NCI-H460 (cell line): ENCODE data around the gene CDADC1. TPM values are rescaled to one million over a fixed set of nuclear protein-coding genes. Genes with fewer than 3 reads are reported as not detected.

Experiments used
- DNase-seq: peaks from one replicate; pipeline ENCODE4 v3.0.0-alpha.2; 2016; ENCODE audit warnings: low read depth; ENCODE audit errors: extremely low read depth
- total RNA-seq: library from RNA; depleted of rRNA; stranded (reverse); fragments of >200 nt; shearing (Covaris generic); gene quantifications from 2 replicates; pipeline ENCODE4 v1.2.3, GENCODE V29; 2014

Gene CDADC1
- total RNA-seq, 1 experiment from 2014 or later, result 9.4 TPM

GRCh38 chr13:49235856-49236431, 11.8 kb upstream of the CDADC1 start:
- no peak for DNase-seq

GRCh38 chr13:49238621-49239020, 9.1 kb upstream of the CDADC1 start:
- DNase-seq, result no peak

GRCh38 chr13:49240017-49240416, 7.7 kb upstream of the CDADC1 start:
- no peak for DNase-seq

- DNase-seq, result no peak
These were observed 6.4 kb upstream of the CDADC1 start for GRCh38 chr13:49241296-49241695.

- DNase-seq, result no peak
These were observed 2.6 kb upstream of the CDADC1 start for GRCh38 chr13:49245101-49245500.

GRCh38 chr13:49246850-49247642, 679 bp upstream of the CDADC1 start:
- no peak for DNase-seq

- no peak for DNase-seq
These were observed 887 bp downstream of the CDADC1 start for GRCh38 chr13:49248622-49249002.

GRCh38 chr13:49251326-49251725, 3.6 kb downstream of the CDADC1 start:
- DNase-seq, result no peak

- DNase-seq, result no peak
These were observed 5.6 kb downstream of the CDADC1 start for GRCh38 chr13:49253310-49253709.

- no peak for DNase-seq
These were observed 6.3 kb downstream of the CDADC1 start for GRCh38 chr13:49254007-49254406.

- no peak for DNase-seq
These were observed 9.1 kb downstream of the CDADC1 start for GRCh38 chr13:49256841-49257240.

- DNase-seq, result no peak
These were observed 10.5 kb downstream of the CDADC1 start for GRCh38 chr13:49258089-49258796.

- no peak for DNase-seq
These were observed 11.9 kb downstream of the CDADC1 start for GRCh38 chr13:49259586-49259985.

- no peak for DNase-seq
These were observed 14.9 kb downstream of the CDADC1 start for GRCh38 chr13:49262634-49263033.

GRCh38 chr13:49265822-49266221, 18.1 kb downstream of the CDADC1 start:
- no peak for DNase-seq

GRCh38 chr13:49271264-49271663, 23.5 kb downstream of the CDADC1 start:
- DNase-seq, result no peak

GRCh38 chr13:49272296-49272695, 24.6 kb downstream of the CDADC1 start:
- DNase-seq, result no peak

GRCh38 chr13:49278211-49278610, 30.5 kb downstream of the CDADC1 start:
- no peak for DNase-seq

- DNase-seq, result no peak
These were observed 31.4 kb downstream of the CDADC1 start for GRCh38 chr13:49279112-49279511.

- no peak for DNase-seq
These were observed 32.2 kb downstream of the CDADC1 start for GRCh38 chr13:49279885-49280284.

GRCh38 chr13:49287995-49288394, 40.3 kb downstream of the CDADC1 start:
- DNase-seq, result no peak

- no peak for DNase-seq
These were observed 40.7 kb downstream of the CDADC1 start for GRCh38 chr13:49288458-49288857.
